PC-3 (cell line): ENCODE measurements around the gene VIPR2. TPM values are rescaled to one million over a fixed set of nuclear protein-coding genes. Genes with fewer than 3 reads are reported as not detected.

Source experiments
- ATAC-seq: fragments of 200-7000 bp; cut with Tn5 transposase; 2 replicates; pipeline ENCODE4 v1.9.1; 2020; ENCODE audit warnings: mild to moderate bottlenecking, moderate library complexity
- BruUV-seq: library from RNA; stranded (reverse); fragments of 400-500 nt; replicated peaks from 2 replicates; lab custom pipeline; 2021; lab: Mats Ljungman, UMichigan
- CTCF ChIA-PET: fragments of 300-600 bp; sonication (Branson Sonifier 250); formaldehyde crosslinking; loops from one replicate; lab custom pipeline; 2022; ENCODE audit warnings: antibody characterized with exemption; lab: Charles Lee
- POLR2A ChIA-PET: fragments of 300-600 bp; sonication (Branson Sonifier 250); formaldehyde crosslinking; loops from one replicate; lab custom pipeline; 2022; ENCODE audit warnings: antibody characterized with exemption; ENCODE audit not compliant: unreplicated experiment; lab: Charles Lee
- DNase-seq: peaks from one replicate; pipeline ENCODE4 v3.0.0-alpha.2; 2015
- H2AFZ ChIP-seq: fragments of 300-600 bp; sonication (generic); 2 replicates; pipeline ENCODE4 v1.6.0; 2016; ENCODE audit warnings: antibody characterized with exemption, low read length
- H3F3A ChIP-seq: fragments of 300-600 bp; sonication (generic); one replicate; pipeline ENCODE4 v1.6.0; 2017; ENCODE audit warnings: antibody characterized with exemption, low read length, control low read depth, mild to moderate bottlenecking; ENCODE audit not compliant: unreplicated experiment
- H3K27ac ChIP-seq: fragments of 300-600 bp; sonication (generic); 2 replicates; pipeline ENCODE4 v1.5.1; 2016; ENCODE audit warnings: mild to moderate bottlenecking, low read length
- H3K27me3 ChIP-seq: fragments of 300-600 bp; sonication (generic); 2 replicates; pipeline ENCODE4 v1.6.1; 2016; ENCODE audit warnings: low read length, mixed read lengths
- H3K36me3 ChIP-seq: fragments of 300-600 bp; sonication (generic); 2 replicates; pipeline ENCODE4 v1.6.1; 2016; ENCODE audit warnings: low read depth, mixed run types, low read length, mixed read lengths
- H3K4me1 ChIP-seq: fragments of 300-600 bp; sonication (generic); 2 replicates; pipeline ENCODE4 v1.5.1; 2016; ENCODE audit warnings: low read length; ENCODE audit not compliant: insufficient read depth
- H3K4me2 ChIP-seq: fragments of 300-600 bp; sonication (generic); 2 replicates; pipeline ENCODE4 v1.6.0; 2016; ENCODE audit warnings: low read length
- H3K4me3 ChIP-seq: fragments of 300-600 bp; sonication (generic); 2 replicates; pipeline ENCODE4 v1.5.1; 2016; ENCODE audit warnings: mild to moderate bottlenecking, low read length, mixed read lengths
- H3K79me2 ChIP-seq: fragments of 300-600 bp; sonication (generic); 2 replicates; pipeline ENCODE4 v1.6.1; 2017; ENCODE audit warnings: low read length, mixed read lengths
- H3K9ac ChIP-seq: fragments of 300-600 bp; sonication (generic); 2 replicates; pipeline ENCODE4 v1.6.0; 2016; ENCODE audit warnings: mild to moderate bottlenecking, low read length
- H3K9me2 ChIP-seq: fragments of 300-600 bp; sonication (generic); replicated peaks from 2 replicates; pipeline ENCODE4 v1.6.1; 2016; ENCODE audit warnings: mixed run types, low read length, mixed read lengths
- H3K9me3 ChIP-seq: fragments of 300-600 bp; sonication (generic); 2 replicates; pipeline ENCODE4 v1.6.1; 2016; ENCODE audit warnings: low read length, mixed read lengths
- H4K20me1 ChIP-seq: fragments of 300-600 bp; sonication (generic); 2 replicates; pipeline ENCODE4 v1.6.1; 2016; ENCODE audit warnings: low read length, mixed read lengths
- CTCF ChIP-seq: fragments of 300-600 bp; sonication (generic); conservative IDR thresholded peaks from 2 replicates; pipeline ENCODE4 v1.5.1; 2017; ENCODE audit warnings: antibody characterized with exemption, low read depth, mild to moderate bottlenecking, low read length
- EZH2 ChIP-seq: fragments of 300-600 bp; sonication (generic); IDR thresholded peaks from one replicate; pipeline ENCODE4 v1.6.1; 2017; ENCODE audit warnings: antibody characterized with exemption, mild to moderate bottlenecking, low read length; ENCODE audit not compliant: unreplicated experiment
- EZH2phosphoT487 ChIP-seq: fragments of 300-600 bp; sonication (generic); IDR thresholded peaks from 2 replicates; pipeline ENCODE4 v1.6.1; 2018; ENCODE audit warnings: mild to moderate bottlenecking, antibody characterized with exemption, low read length, borderline replicate concordance
- intact Hi-C: fragments of 100-400 bp; cut with micrococcal nuclease; formaldehyde crosslinking; loops from 2 replicates; pipeline ENCODE4 v1.9.0; 2023
- total RNA-seq: library from RNA; depleted of rRNA; stranded (reverse); fragments of >200 nt; gene quantifications from 2 replicates; pipeline ENCODE4 v1.2.3, GENCODE V29; 2014

VIPR2 gene
- total RNA-seq, 1 experiment from 2014 or later = not detected

GRCh38 chr7:159051916-159052315 is 92.8 kb downstream of the VIPR2 start:
- Histone ChIP-seq H3K79me2 (no peaks in the 10 kb centered on the region), H3K9ac (no peak overlapping the region), H3K27ac (no peak overlapping the region), H3K4me2 (no peak overlapping the region), H3K9me2 (no peaks in the 10 kb centered on the region), H3K4me1 (no peaks in the 10 kb centered on the region), H3K9me3 (no peaks in the 10 kb centered on the region), H3F3A (no peaks in the 10 kb centered on the region), H3K36me3 (no peaks in the 10 kb centered on the region), H4K20me1 (no peaks in the 10 kb centered on the region), H3K27me3 (peaks cover 78% of the 10 kb centered on the region), H3K4me3 (no peak overlapping the region), H2AFZ (no peak overlapping the region)
- BruUV-seq = no TSS peak
- intact Hi-C loops = no loop called here
- CTCF ChIA-PET = no interaction called here
- POLR2A ChIA-PET = no interaction called here
- TF ChIP-seq CTCF (no peak), EZH2phosphoT487 (no peak), EZH2 (no peak)
- DNase-seq (no peak), ATAC-seq (no peak)

GRCh38 chr7:159050704-159051103 is 94.0 kb downstream of the VIPR2 start:
- no TSS peak for BruUV-seq
- Histone ChIP-seq H3F3A (no peaks in the 10 kb centered on the region), H3K27me3 (peaks cover 79% of the 10 kb centered on the region), H3K9ac (no peak overlapping the region), H3K9me3 (no peaks in the 10 kb centered on the region), H3K4me2 (no peak overlapping the region), H3K9me2 (no peaks in the 10 kb centered on the region), H2AFZ (no peak overlapping the region), H3K27ac (no peak overlapping the region), H3K4me1 (no peaks in the 10 kb centered on the region), H3K36me3 (no peaks in the 10 kb centered on the region), H3K79me2 (no peaks in the 10 kb centered on the region), H4K20me1 (no peaks in the 10 kb centered on the region), H3K4me3 (no peak overlapping the region)
- no peak for TF ChIP-seq CTCF
- DNase-seq (no peak), ATAC-seq (no peak)
- intact Hi-C loops = no loop called here
- POLR2A ChIA-PET = no interaction called here
- CTCF ChIA-PET = no interaction called here

GRCh38 chr7:159049266-159050025 is 95.2 kb downstream of the VIPR2 start:
- CTCF ChIA-PET = no interaction called here
- H3K27ac ChIP-seq = no peak overlapping the region
- no peak for ATAC-seq
- no peaks in the 10 kb centered on the region for H3K79me2 ChIP-seq
- H3F3A ChIP-seq = no peaks in the 10 kb centered on the region
- TF ChIP-seq CTCF (no peak), EZH2phosphoT487 (no peak), EZH2 (no peak)
- no peaks in the 10 kb centered on the region for H3K36me3 ChIP-seq
- DNase-seq = no peak
- no peak overlapping the region for H3K4me3 ChIP-seq
- BruUV-seq = no TSS peak
- H3K4me1 ChIP-seq = no peaks in the 10 kb centered on the region
- no peaks in the 10 kb centered on the region for H4K20me1 ChIP-seq
- H3K9ac ChIP-seq = no peak overlapping the region
- intact Hi-C loops = no loop called here
- H3K9me2 ChIP-seq = no peaks in the 10 kb centered on the region
- peaks cover 73% of the 10 kb centered on the region for H3K27me3 ChIP-seq
- POLR2A ChIA-PET = no interaction called here
- no peaks in the 10 kb centered on the region for H3K9me3 ChIP-seq
- H2AFZ ChIP-seq = no peak overlapping the region
- no peak overlapping the region for H3K4me2 ChIP-seq
